DMS153 treated with DMSO at 0.1 percent for 48 hours (cell line): ENCODE measurements around the gene ARPC2.

Experiments used
- DNase-seq: peaks from one replicate; lab custom pipeline; 2025; ENCODE audit not compliant: unreplicated experiment; lab: John Stamatoyannopoulos, UW

The ARPC2 gene

GRCh38 chr2:218286570-218287459, 69.8 kb downstream of the ARPC2 start:
- DNase-seq = no peak

- DNase-seq = no peak
These were observed 72.8 kb downstream of the ARPC2 start for GRCh38 chr2:218289639-218290315.

- DNase-seq = no peak
These were observed 73.6 kb downstream of the ARPC2 start for GRCh38 chr2:218290316-218291261.

GRCh38 chr2:218291318-218292047, 74.5 kb downstream of the ARPC2 start:
- no peak for DNase-seq

- no peak for DNase-seq
These were observed 75.3 kb downstream of the ARPC2 start, which contains the start of gene TMBIM1 for GRCh38 chr2:218292048-218293014. TSS of gene TMBIM1 (minus strand) at chr2:218292503. CDS start at chr2:218282141, 10,362 bp downstream.

GRCh38 chr2:218293715-218294429, 76.9 kb downstream of the ARPC2 start:
- no peak for DNase-seq

- no peak for DNase-seq
These were observed 77.5 kb downstream of the ARPC2 start for GRCh38 chr2:218294430-218295022.

- DNase-seq = no peak
These were observed 78.0 kb downstream of the ARPC2 start for GRCh38 chr2:218295029-218295428.

- no peak for DNase-seq
These were observed 79.2 kb downstream of the ARPC2 start for GRCh38 chr2:218296200-218296599.

- DNase-seq = no peak
These were observed 79.9 kb downstream of the ARPC2 start for GRCh38 chr2:218296847-218297246.

GRCh38 chr2:218298314-218298875, 81.4 kb downstream of the ARPC2 start:
- DNase-seq = no peak

- DNase-seq = no peak
These were observed 83.2 kb downstream of the ARPC2 start for GRCh38 chr2:218300141-218300540.

GRCh38 chr2:218301176-218301819, 84.3 kb downstream of the ARPC2 start:
- peak; percentile 77 for DNase-seq
